MCF 10A (cell line): ENCODE data around the gene SYDE1. TPM values are rescaled to one million over a fixed set of nuclear protein-coding genes. Genes with fewer than 3 reads are reported as not detected.
A peak's percentile ranks its signal among the peaks of the same experiment; 100 is the strongest.
"Not testable (repeated sequence)": the region's sequence is repeated elsewhere in the genome, so short reads cannot be mapped to it uniquely, and the experiment has no call there.

ENCODE experiments used
- Bru-seq: library from RNA; stranded (reverse); fragments of 400-500 nt; gene quantifications from one replicate; lab custom pipeline; 2021; lab: Mats Ljungman, UMichigan
- BruChase-seq, 2 experiments: library from RNA; stranded (reverse); fragments of 400-500 nt; gene quantifications; one replicate each; lab custom pipeline; 2021; lab: Mats Ljungman, UMichigan
- BruUV-seq: library from RNA; stranded (reverse); fragments of 400-500 nt; replicated peaks from 2 replicates; lab custom pipeline; 2021; lab: Mats Ljungman, UMichigan
- CTCF ChIA-PET: fragments of 300-600 bp; sonication (Branson Sonifier 250); formaldehyde crosslinking; extraction: SDS; loops from one replicate; lab custom pipeline; 2021; ENCODE audit warnings: antibody characterized with exemption, inconsistent platforms; lab: Yijun Ruan, JAX
- POLR2A ChIA-PET: fragments of 300-600, 350-650 bp; sonication (Branson Sonifier 250); formaldehyde crosslinking; extraction: SDS; loops from one replicate; lab custom pipeline; 2020; ENCODE audit warnings: antibody characterized with exemption, inconsistent platforms; lab: Yijun Ruan, JAX
- DNase-seq: peaks from one replicate; pipeline ENCODE4 v3.0.0-alpha.2; 2018; ENCODE audit not compliant: unreplicated experiment
- H3K27ac Mint-ChIP-seq: one replicate; pipeline ENCODE4 v1.8.0; 2022; ENCODE audit warnings: mild to moderate bottlenecking, low read depth, mixed read lengths; ENCODE audit not compliant: unreplicated experiment
- H3K27me3 Mint-ChIP-seq: one replicate; pipeline ENCODE4 v1.8.0; 2022; ENCODE audit warnings: mixed read lengths; ENCODE audit not compliant: insufficient read depth, unreplicated experiment
- H3K36me3 Mint-ChIP-seq: one replicate; pipeline ENCODE4 v1.8.0; 2022; ENCODE audit warnings: mild to moderate bottlenecking, moderate library complexity, mixed read lengths; ENCODE audit not compliant: insufficient read depth, unreplicated experiment
- H3K4me1 Mint-ChIP-seq: one replicate; pipeline ENCODE4 v1.8.0; 2022; ENCODE audit warnings: mixed read lengths; ENCODE audit not compliant: insufficient read depth, unreplicated experiment
- H3K4me3 Mint-ChIP-seq: one replicate; pipeline ENCODE4 v1.8.0; 2022; ENCODE audit warnings: mild to moderate bottlenecking, moderate library complexity, mixed read lengths; ENCODE audit not compliant: unreplicated experiment
- H3K9me3 Mint-ChIP-seq: one replicate; pipeline ENCODE4 v1.8.0; 2022; ENCODE audit warnings: mixed read lengths; ENCODE audit not compliant: unreplicated experiment
- intact Hi-C: fragments of 100-400 bp; cut with micrococcal nuclease; formaldehyde crosslinking; loops from 2 replicates; pipeline ENCODE4 v1.14.1; 2022
- long read RNA-seq: library from polyadenylated mRNA; stranded (forward); transcript quantifications from one replicate; pipeline ENCODE4 v2.0.0, GENCODE V29; 2022
- total RNA-seq: library from RNA; stranded (reverse); gene quantifications from 2 replicates; pipeline ENCODE4 v1.2.3, GENCODE V29; 2022
- TF ChIP-seq, protein P1 (sequence below): fragments of 200-600 bp; IDR thresholded peaks from one replicate; pipeline ENCODE4 v1.8.0; 2022; ENCODE audit warnings: antibody characterized with exemption, mild to moderate bottlenecking; ENCODE audit not compliant: unreplicated experiment

The SYDE1 gene, protein sequence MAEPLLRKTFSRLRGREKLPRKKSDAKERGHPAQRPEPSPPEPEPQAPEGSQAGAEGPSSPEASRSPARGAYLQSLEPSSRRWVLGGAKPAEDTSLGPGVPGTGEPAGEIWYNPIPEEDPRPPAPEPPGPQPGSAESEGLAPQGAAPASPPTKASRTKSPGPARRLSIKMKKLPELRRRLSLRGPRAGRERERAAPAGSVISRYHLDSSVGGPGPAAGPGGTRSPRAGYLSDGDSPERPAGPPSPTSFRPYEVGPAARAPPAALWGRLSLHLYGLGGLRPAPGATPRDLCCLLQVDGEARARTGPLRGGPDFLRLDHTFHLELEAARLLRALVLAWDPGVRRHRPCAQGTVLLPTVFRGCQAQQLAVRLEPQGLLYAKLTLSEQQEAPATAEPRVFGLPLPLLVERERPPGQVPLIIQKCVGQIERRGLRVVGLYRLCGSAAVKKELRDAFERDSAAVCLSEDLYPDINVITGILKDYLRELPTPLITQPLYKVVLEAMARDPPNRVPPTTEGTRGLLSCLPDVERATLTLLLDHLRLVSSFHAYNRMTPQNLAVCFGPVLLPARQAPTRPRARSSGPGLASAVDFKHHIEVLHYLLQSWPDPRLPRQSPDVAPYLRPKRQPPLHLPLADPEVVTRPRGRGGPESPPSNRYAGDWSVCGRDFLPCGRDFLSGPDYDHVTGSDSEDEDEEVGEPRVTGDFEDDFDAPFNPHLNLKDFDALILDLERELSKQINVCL
- total RNA-seq (22.6 and 24.2 TPM in 2 replicates), Bru-seq, nascent RNA (percentile 49 among the genes with signal in this experiment), BruChase-seq, experiment 1, labeled RNA remaining after a 6-hour chase (percentile 65 among the genes with signal in this experiment), BruChase-seq, experiment 2, labeled RNA remaining after a 2-hour chase (percentile 54 among the genes with signal in this experiment)
- long read RNA-seq, transcript SYDE1-201 (8 exons, 3,264 nt) = major isoform, 36 of 52 reads
- long read RNA-seq, transcript SYDE1-204 (8 exons, 3,058 nt) = minor isoform, 5 of 52 reads
- long read RNA-seq, partial matches to known transcripts = 8 of 52 reads
- long read RNA-seq, other reads (novel, unspliced or antisense) = 3 of 52 reads

DNA sequence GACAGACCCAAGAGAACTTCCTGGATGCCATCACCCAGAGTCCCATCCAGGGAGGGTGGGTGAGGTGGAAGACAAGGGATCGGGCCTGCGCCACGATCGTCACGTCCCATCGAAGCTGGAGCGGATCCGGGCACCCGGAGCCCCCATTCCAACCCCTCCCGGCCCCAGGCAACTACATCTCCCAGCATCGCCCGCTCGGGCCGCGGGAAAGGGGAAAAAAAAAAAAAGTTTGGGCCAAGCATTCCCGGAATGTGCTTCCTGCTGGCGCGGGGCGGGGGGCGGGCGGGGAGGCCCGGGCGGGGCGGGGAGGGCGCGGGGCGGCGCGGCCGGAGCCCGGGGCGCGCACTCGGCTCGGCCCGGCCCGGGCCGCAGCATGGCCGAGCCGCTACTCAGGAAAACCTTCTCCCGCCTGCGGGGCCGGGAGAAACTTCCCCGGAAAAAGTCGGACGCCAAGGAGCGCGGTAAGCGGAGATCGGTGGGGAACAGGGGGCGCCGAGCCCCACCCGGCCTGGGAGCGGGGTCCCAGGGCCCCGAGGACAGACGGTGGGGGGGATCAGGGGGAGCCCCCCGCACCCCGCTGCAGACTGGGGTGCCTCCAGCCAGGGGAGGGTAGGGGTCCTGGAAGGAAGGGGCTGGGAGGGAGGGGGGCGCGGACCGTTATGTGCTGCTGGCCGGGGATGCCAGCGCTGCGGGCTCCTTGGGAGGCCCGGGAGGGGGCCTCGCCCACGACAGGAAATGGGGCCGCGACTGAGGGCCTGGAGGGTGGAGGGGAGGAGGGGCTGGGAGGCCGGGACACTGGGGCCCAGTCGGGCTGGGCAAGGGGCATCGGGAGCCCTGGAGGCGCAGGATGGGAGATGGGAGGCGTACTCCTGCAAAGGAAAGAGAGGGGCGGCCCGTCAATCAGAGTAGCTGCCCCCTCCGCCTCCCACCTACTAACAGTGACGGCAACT, at the start of gene SYDE1:
Gene SYDE1 (plus strand): TSS at position 341 of the 950 bp plus-strand sequence. CDS start 33 bp downstream, at position 374.
- intact Hi-C loops = loop anchor here (2.0 kb wide), 1 partner anchor 729 kb away; no protein-coding TSS in a partner anchor
- Mint-ChIP-seq H3K4me3 (peak within 1 kb of the TSS; percentile 78), H3K27ac (peak within 1 kb of the TSS; percentile 88), H3K4me1 (peaks cover 15% of the 10 kb centered on the region), H3K9me3 (peaks cover 13% of the 10 kb centered on the region), H3K27me3 (no peaks in the 10 kb centered on the region), H3K36me3 (peaks cover 16% of the 10 kb centered on the region)
- POLR2A ChIA-PET = interaction anchor here (0.9 to 1.2 kb wide), 3 partner anchors 17 to 19 kb away, joined by 3 to 4 read pairs (median 3); no protein-coding TSS in a partner anchor
- TF ChIP-seq, protein P1, sequence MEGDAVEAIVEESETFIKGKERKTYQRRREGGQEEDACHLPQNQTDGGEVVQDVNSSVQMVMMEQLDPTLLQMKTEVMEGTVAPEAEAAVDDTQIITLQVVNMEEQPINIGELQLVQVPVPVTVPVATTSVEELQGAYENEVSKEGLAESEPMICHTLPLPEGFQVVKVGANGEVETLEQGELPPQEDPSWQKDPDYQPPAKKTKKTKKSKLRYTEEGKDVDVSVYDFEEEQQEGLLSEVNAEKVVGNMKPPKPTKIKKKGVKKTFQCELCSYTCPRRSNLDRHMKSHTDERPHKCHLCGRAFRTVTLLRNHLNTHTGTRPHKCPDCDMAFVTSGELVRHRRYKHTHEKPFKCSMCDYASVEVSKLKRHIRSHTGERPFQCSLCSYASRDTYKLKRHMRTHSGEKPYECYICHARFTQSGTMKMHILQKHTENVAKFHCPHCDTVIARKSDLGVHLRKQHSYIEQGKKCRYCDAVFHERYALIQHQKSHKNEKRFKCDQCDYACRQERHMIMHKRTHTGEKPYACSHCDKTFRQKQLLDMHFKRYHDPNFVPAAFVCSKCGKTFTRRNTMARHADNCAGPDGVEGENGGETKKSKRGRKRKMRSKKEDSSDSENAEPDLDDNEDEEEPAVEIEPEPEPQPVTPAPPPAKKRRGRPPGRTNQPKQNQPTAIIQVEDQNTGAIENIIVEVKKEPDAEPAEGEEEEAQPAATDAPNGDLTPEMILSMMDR = no peak
- CTCF ChIA-PET = interaction anchor here (0.8 kb wide), 1 partner anchor 17 kb away, joined by 3 read pairs; no protein-coding TSS in a partner anchor
- BruUV-seq = no TSS peak
- peak; percentile 46 for DNase-seq

DNA sequence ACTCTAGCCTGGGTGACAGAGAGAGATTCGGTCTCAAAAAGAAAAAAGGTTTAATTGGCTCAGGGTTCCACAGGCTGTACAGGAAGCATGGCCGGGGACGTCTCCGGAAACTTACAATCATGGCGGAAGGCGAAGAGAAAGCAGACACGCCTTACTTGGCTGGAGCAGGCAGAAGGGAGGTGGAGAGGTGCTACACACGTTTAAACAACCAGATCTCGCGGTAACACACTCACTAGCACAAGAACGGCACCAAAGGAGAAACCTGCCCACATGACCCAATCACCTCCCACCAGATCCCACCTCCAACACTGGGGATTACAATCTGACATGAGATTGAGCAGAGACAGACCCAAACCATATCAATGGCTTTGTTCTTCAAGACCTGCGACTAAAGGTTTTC, 45.2 kb upstream of the SYDE1 start:
- no peak for DNase-seq
- Mint-ChIP-seq H3K4me3 (no peak overlapping the region), H3K36me3 (no peaks in the 10 kb centered on the region), H3K4me1 (no peaks in the 10 kb centered on the region), H3K9me3 (peaks cover 14% of the 10 kb centered on the region), H3K27ac (no peak overlapping the region), H3K27me3 (peaks cover 12% of the 10 kb centered on the region)
- no TSS peak for BruUV-seq
- intact Hi-C loops = no loop called here
- POLR2A ChIA-PET = no interaction called here
- TF ChIP-seq, protein P1 = no peak
- CTCF ChIA-PET = interaction anchor here (0.7 kb wide), 1 partner anchor 834 kb away, joined by 4 read pairs; no protein-coding TSS in a partner anchor

DNA sequence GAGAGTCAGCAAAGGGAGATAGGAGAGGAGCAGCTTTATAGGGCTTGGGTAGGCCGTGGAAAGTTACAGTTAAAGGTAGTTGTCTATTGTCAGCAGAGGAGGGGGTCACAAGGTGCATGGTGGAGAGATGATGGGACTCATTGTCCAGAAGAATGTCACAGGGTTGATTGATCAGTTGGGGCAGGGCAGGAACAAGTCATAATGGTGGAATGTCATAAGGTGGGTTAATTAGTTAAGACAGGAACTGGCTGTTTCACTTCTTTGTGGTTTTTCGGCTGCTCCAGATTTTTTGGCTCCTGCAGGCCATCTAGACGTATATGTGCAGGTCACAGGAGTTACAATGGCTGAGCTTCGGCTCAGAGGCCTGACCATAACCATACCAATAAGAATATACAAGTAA, 36.8 kb upstream of the SYDE1 start:
- CTCF ChIA-PET, H3K27me3 Mint-ChIP-seq, DNase-seq, intact Hi-C loops, H3K4me1 Mint-ChIP-seq, H3K4me3 Mint-ChIP-seq, H3K27ac Mint-ChIP-seq, H3K36me3 Mint-ChIP-seq, POLR2A ChIA-PET, BruUV-seq, H3K9me3 Mint-ChIP-seq: not testable (repeated sequence)
